BLaER1 (cell line): ENCODE results near the gene KCNJ10.
A peak's percentile ranks its signal among the peaks of the same experiment; 100 is the strongest.

Experiments
- H3K27ac ChIP-seq: shearing (Covaris generic); formaldehyde crosslinking; 2 replicates; pipeline ENCODE4 v1.8.1; 2022
- H3K27me3 ChIP-seq: shearing (Covaris generic); formaldehyde crosslinking; 2 replicates; pipeline ENCODE4 v1.8.1; 2022
- H3K36me3 ChIP-seq: shearing (Covaris generic); formaldehyde crosslinking; 2 replicates; pipeline ENCODE4 v1.8.1; 2022
- H3K4me1 ChIP-seq: shearing (Covaris generic); formaldehyde crosslinking; 2 replicates; pipeline ENCODE4 v1.8.1; 2022
- H3K4me2 ChIP-seq: shearing (Covaris generic); formaldehyde crosslinking; 2 replicates; pipeline ENCODE4 v1.8.1; 2022
- H3K4me3 ChIP-seq: shearing (Covaris generic); formaldehyde crosslinking; 2 replicates; pipeline ENCODE4 v1.8.1; 2022
- H3K9ac ChIP-seq: shearing (Covaris generic); formaldehyde crosslinking; 2 replicates; pipeline ENCODE4 v1.8.1; 2022
- H3K9me3 ChIP-seq: shearing (Covaris generic); formaldehyde crosslinking; 2 replicates; pipeline ENCODE4 v1.8.1; 2022
- H4K20me1 ChIP-seq: shearing (Covaris generic); formaldehyde crosslinking; 2 replicates; pipeline ENCODE4 v1.8.1; 2022
- Cebpa-rat ChIP-seq: shearing (Covaris generic); IDR thresholded peaks from 2 replicates; pipeline ENCODE4 v1.8.1; 2022

The KCNJ10 gene

DNA sequence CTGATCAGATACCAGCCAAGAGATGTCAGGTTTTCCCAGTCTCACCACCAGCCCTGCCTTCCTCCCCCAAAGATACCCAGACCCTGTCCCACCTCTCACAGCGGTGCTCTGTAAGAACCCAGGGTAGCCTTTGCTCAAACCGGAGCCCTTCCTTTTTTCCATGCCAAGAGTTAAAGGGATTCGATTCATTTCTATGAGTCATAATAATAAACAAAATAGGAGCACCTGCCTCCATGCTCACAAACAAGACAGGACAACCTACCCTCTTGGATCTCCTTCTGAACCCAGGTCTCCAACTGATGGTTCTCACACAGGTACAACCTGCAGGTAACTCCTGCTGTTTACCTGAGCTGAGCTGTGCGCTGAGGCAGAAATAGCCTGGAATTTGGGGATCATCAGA is 39.7 kb upstream of the KCNJ10 start:
- Histone ChIP-seq H3K4me2 (no peak overlapping the region), H3K27me3 (no peaks in the 10 kb centered on the region), H3K36me3 (no peaks in the 10 kb centered on the region), H3K9me3 (no peaks in the 10 kb centered on the region), H3K27ac (no peak overlapping the region), H3K4me1 (peaks cover 76% of the 10 kb centered on the region), H4K20me1 (no peaks in the 10 kb centered on the region), H3K9ac (no peak overlapping the region), H3K4me3 (no peak overlapping the region)
- TF ChIP-seq Cebpa-rat = no peak

DNA sequence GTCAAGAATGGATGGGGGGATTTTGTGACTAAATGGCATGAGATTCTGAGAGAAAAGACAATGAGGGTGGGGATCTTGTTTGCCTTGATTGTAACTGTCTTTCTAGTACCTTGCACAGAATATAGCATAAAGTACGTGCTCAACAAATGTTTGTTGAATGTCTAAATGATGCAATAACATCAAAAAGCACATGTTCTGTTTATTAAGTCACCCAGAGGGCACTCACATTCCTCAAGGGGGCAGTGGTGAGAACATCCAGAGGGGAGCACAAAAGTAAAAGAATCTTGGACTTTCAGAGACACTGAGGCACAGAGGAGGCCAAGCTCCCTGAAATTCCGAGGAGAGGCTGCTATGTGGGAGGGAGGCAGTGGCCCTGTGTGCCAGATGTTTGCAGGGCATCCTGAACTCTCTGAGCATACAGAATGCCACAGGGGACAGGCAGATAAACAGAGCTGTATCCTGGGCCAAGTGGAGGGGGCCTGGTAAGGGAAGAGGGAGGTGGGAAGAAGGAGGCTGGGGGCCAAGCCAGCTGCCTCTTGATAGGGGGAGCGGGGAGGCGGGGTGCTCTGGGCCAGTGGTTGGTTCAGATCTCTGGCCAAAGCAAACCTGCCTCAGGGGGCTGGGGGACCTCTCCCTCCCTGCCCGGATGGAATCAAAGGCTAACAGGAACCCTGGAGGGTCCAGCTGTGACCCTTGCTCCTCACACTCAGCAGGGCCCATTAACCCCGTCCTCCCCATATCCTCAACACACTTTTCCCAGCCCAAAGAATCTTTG is 39.1 kb upstream of the KCNJ10 start:
- H3K27ac ChIP-seq = 0 out of 2 replicates have a peak overlapping the region, but pooled peaks have one; percentile 15
- H3K9me3 ChIP-seq = no peaks in the 10 kb centered on the region
- H3K9ac ChIP-seq = no peak overlapping the region
- no peaks in the 10 kb centered on the region for H3K36me3 ChIP-seq
- no peak overlapping the region for H3K4me3 ChIP-seq
- no peaks in the 10 kb centered on the region for H4K20me1 ChIP-seq
- TF ChIP-seq Cebpa-rat = peak; percentile 56; the same call in 1 of the 2 replicates
- peaks cover 79% of the 10 kb centered on the region for H3K4me1 ChIP-seq
- no peak overlapping the region for H3K4me2 ChIP-seq
- H3K27me3 ChIP-seq = no peaks in the 10 kb centered on the region

DNA sequence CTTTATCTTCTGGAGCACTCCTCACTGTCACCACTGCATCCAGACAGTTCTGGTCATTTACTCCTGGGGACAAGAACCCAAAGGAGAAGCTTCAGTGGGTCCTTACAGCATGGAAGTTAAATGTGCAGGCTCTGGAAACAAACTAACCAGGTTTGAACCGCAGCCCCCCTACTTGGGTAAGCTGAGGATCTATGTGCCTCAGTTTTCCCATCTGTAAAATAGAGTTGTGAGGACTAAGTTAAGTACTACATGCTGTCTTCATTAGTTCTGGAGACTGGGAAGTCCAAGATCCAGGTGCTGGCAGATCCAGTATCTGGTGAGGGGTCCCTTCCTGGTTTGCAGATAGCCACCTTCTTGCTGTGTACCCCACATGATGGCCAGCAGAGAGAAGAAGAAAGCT is 37.6 kb upstream of the KCNJ10 start:
- no peak for TF ChIP-seq Cebpa-rat
- no peaks in the 10 kb centered on the region for H3K36me3 ChIP-seq
- no peaks in the 10 kb centered on the region for H3K27me3 ChIP-seq
- no peak overlapping the region for H3K27ac ChIP-seq
- no peak overlapping the region for H3K9ac ChIP-seq
- H3K4me3 ChIP-seq = no peak overlapping the region
- H4K20me1 ChIP-seq = no peaks in the 10 kb centered on the region
- no peak overlapping the region for H3K4me2 ChIP-seq
- H3K9me3 ChIP-seq = no peaks in the 10 kb centered on the region
- H3K4me1 ChIP-seq = peaks cover 78% of the 10 kb centered on the region

DNA sequence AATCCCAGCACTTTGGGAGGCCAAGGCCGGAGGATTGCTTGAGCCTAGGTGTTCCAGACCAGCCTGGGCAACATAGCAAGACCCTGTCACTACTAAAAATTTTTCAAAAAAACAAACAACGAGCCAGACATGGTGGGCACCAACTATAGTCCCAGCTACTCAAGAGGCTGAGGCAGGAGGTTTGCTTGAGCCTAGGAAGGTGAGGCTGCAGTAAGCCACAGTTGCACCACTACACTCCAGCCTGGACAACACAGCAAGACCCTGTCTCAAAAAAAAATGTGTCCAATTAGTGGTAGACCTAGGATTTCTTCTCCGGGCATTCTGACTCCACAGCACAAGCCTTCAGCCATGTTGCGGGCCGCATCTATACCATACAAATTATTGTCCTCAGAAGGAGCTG is 35.2 kb upstream of the KCNJ10 start:
- Histone ChIP-seq H3K4me1 (peaks cover 66% of the 10 kb centered on the region), H3K4me3 (no peak overlapping the region), H3K36me3 (no peaks in the 10 kb centered on the region), H3K27me3 (no peaks in the 10 kb centered on the region), H3K9ac (no peak overlapping the region), H3K9me3 (no peaks in the 10 kb centered on the region), H3K4me2 (no peak overlapping the region), H4K20me1 (no peaks in the 10 kb centered on the region), H3K27ac (no peak overlapping the region)
- TF ChIP-seq Cebpa-rat = no peak

- Histone ChIP-seq H4K20me1 (no peaks in the 10 kb centered on the region), H3K4me1 (peaks cover 63% of the 10 kb centered on the region), H3K4me3 (no peak overlapping the region), H3K9ac (no peak overlapping the region), H3K27me3 (no peaks in the 10 kb centered on the region), H3K27ac (no peak overlapping the region), H3K36me3 (no peaks in the 10 kb centered on the region), H3K9me3 (no peaks in the 10 kb centered on the region), H3K4me2 (peak overlapping the region; percentile 37)
- no peak for TF ChIP-seq Cebpa-rat
Observed at GRCh38 chr1:160104486-160104885, 34.5 kb upstream of the KCNJ10 start.

- Histone ChIP-seq H3K36me3 (no peaks in the 10 kb centered on the region), H3K4me3 (no peak overlapping the region), H3K9ac (no peak overlapping the region), H4K20me1 (no peaks in the 10 kb centered on the region), H3K27ac (no peak overlapping the region), H3K9me3 (no peaks in the 10 kb centered on the region), H3K4me2 (peak overlapping the region; percentile 37), H3K27me3 (no peaks in the 10 kb centered on the region), H3K4me1 (peaks cover 61% of the 10 kb centered on the region)
- TF ChIP-seq Cebpa-rat = no peak
Observed at GRCh38 chr1:160103658-160104408, 33.9 kb upstream of the KCNJ10 start.

- H4K20me1 ChIP-seq = peaks cover 13% of the 10 kb centered on the region; the same call in 1 of the 2 replicates
- peak overlapping the region; percentile 7; the same call in 1 of the 2 replicates for H3K9ac ChIP-seq
- H3K27me3 ChIP-seq = no peaks in the 10 kb centered on the region
- H3K4me2 ChIP-seq = peak overlapping the region; percentile 69
- H3K27ac ChIP-seq = 0 out of 2 replicates have a peak overlapping the region, but pooled peaks have one; percentile 14
- no peak overlapping the region for H3K4me3 ChIP-seq
- H3K9me3 ChIP-seq = no peaks in the 10 kb centered on the region
- TF ChIP-seq Cebpa-rat = no peak
- H3K4me1 ChIP-seq = peaks cover 68% of the 10 kb centered on the region
- H3K36me3 ChIP-seq = no peaks in the 10 kb centered on the region
Observed at GRCh38 chr1:160101717-160102522, 32.0 kb upstream of the KCNJ10 start.

- Histone ChIP-seq H3K4me1 (peaks cover 70% of the 10 kb centered on the region), H4K20me1 (peaks cover 20% of the 10 kb centered on the region; the same call in 1 of the 2 replicates), H3K4me3 (no peak overlapping the region), H3K36me3 (no peaks in the 10 kb centered on the region), H3K27ac (0 out of 2 replicates have a peak overlapping the region, but pooled peaks have one; percentile 14), H3K9ac (peak overlapping the region; percentile 7; the same call in 1 of the 2 replicates), H3K9me3 (no peaks in the 10 kb centered on the region), H3K4me2 (peak overlapping the region; percentile 69), H3K27me3 (no peaks in the 10 kb centered on the region)
- no peak for TF ChIP-seq Cebpa-rat
Observed at GRCh38 chr1:160101037-160101716, 31.2 kb upstream of the KCNJ10 start.
